Measurements from ENCODE around the gene MROH7. TPM values are rescaled to one million over a fixed set of nuclear protein-coding genes. Genes with fewer than 3 reads are reported as not detected.

Gene MROH7
- total and polyA plus RNA-seq, 9 of the 15 experiments (the other 6 are each of a cell fraction or from before 2014, with no cell fraction given), result not detected

- in situ Hi-C loops (cut with MboI), result no loop called here
- H3K9ac ChIP-seq (ENCODE audit: insufficient read depth in 1 of 2, low read depth in 2 of 2, low read length in 2 of 2), result no peak overlapping the region; a peak in 1 of 4 replicates
- DNase-seq (ENCODE audit: extremely low read depth in 1 of 4, low spot score in 3 of 4) (no peak), ATAC-seq (no peak; the same call in 2 of the 3 replicates), FAIRE-seq (no peak)
- H2AFZ ChIP-seq (ENCODE audit: low read depth, low read length), result no peak overlapping the region
- H4K20me1 ChIP-seq (replicated peaks; ENCODE audit: control insufficient read depth, insufficient read depth, low read length), result peaks cover 7% of the 10 kb centered on the region; the same call in 1 of the 2 replicates
- peaks cover 46 to 74% of the 10 kb centered on the region in 2 experiments for H3K27me3 ChIP-seq (ENCODE audit: control insufficient read depth in 2 of 2, insufficient read depth in 2 of 2, low read length in 2 of 2)
- WGBS (ENCODE audit: insufficient coverage, low coverage, missing lambda C conversion rate), result 8% methylated on average over 15 of the region's 18 CpGs
- CTCF ChIA-PET (ENCODE audit: low intra/inter-chr PET ratio), result no interaction called here
- H3K27ac ChIP-seq (ENCODE audit: extremely low read depth, low read depth, low read length), result no peak overlapping the region
- H3K4me2 ChIP-seq (ENCODE audit: insufficient read depth, low read length), result no peak overlapping the region
- H3K79me2 ChIP-seq (ENCODE audit: control insufficient read depth, insufficient read depth, low read length), result no peaks in the 10 kb centered on the region
- BruUV-seq (replicated peaks), result no TSS peak
- no peaks in the 10 kb centered on the region for H3K36me3 ChIP-seq (ENCODE audit: control insufficient read depth, insufficient read depth, low read length)
- H3K9me3 ChIP-seq (replicated peaks; ENCODE audit: control insufficient read depth, insufficient read depth, low read depth, low read length), result no peaks in the 10 kb centered on the region
- intact Hi-C loops (cut with micrococcal nuclease), result no loop called here
- H3K9me1 ChIP-seq (ENCODE audit: control insufficient read depth, insufficient read depth, low read length), result no peaks in the 10 kb centered on the region
- peaks cover 0 to 11% of the 10 kb centered on the region in 2 experiments; a peak in 2 of 5 replicates for H3K4me1 ChIP-seq (replicated peaks in 1 of 2; ENCODE audit: control insufficient read depth in 2 of 2, insufficient read depth in 2 of 2, low read length in 2 of 2)
- TF ChIP-seq OTX1 (CRISPR knock-in tag; IDR thresholded peaks at IDR 0.05) (no peak), ZFPM2 (CRISPR knock-in tag; IDR thresholded peaks at IDR 0.05) (no peak), NONO (IDR thresholded peaks at IDR 0.05; ENCODE audit: low read depth in 2 of 2, low read length in 1 of 2) (no peak)
- POLR2A ChIA-PET, result interaction anchor here (1.0 kb wide), 1 partner anchor 12 kb away, joined by 3 read pairs; no protein-coding TSS in a partner anchor
- H3K4me3 ChIP-seq, result no peak overlapping the region
Measured at GRCh38 chr1:54602554-54602953, 39.0 kb upstream of the MROH7 start.

GRCh38 chr1:54603241-54603640, 38.3 kb upstream of the MROH7 start:
- H2AFZ ChIP-seq (ENCODE audit: low read depth, low read length), result no peak overlapping the region
- peaks cover 7% of the 10 kb centered on the region; the same call in 1 of the 2 replicates for H4K20me1 ChIP-seq (replicated peaks; ENCODE audit: control insufficient read depth, insufficient read depth, low read length)
- no TSS peak for BruUV-seq (replicated peaks)
- ATAC-seq (no peak), DNase-seq (ENCODE audit: extremely low read depth in 1 of 4, low spot score in 3 of 4) (no peak), FAIRE-seq (no peak)
- H3K9ac ChIP-seq (ENCODE audit: insufficient read depth in 1 of 2, low read depth in 2 of 2, low read length in 2 of 2), result no peak overlapping the region
- no peaks in the 10 kb centered on the region for H3K9me3 ChIP-seq (replicated peaks; ENCODE audit: control insufficient read depth, insufficient read depth, low read depth, low read length)
- no peak overlapping the region for H3K27ac ChIP-seq (ENCODE audit: extremely low read depth, low read depth, low read length)
- 1% methylated on average over 6 of the region's 6 CpGs for WGBS (ENCODE audit: insufficient coverage, low coverage, missing lambda C conversion rate)
- TF ChIP-seq ESRRA (IDR thresholded peaks at IDR 0.05; ENCODE audit: borderline replicate concordance, low read depth), result peak; percentile 79
- no peak for TF ChIP-seq CC2D1A (IDR thresholded peaks at IDR 0.05)
- no peaks in the 10 kb centered on the region for H3K36me3 ChIP-seq (ENCODE audit: control insufficient read depth, insufficient read depth, low read length)
- H3K4me3 ChIP-seq, result no peak overlapping the region
- CTCF ChIA-PET (ENCODE audit: low intra/inter-chr PET ratio), result no interaction called here
- intact Hi-C loops (cut with micrococcal nuclease), result no loop called here
- no peak overlapping the region for H3K4me2 ChIP-seq (ENCODE audit: insufficient read depth, low read length)
- in situ Hi-C loops (cut with MboI), result no loop called here
- no peaks in the 10 kb centered on the region for H3K79me2 ChIP-seq (ENCODE audit: control insufficient read depth, insufficient read depth, low read length)
- no peaks in the 10 kb centered on the region for H3K9me1 ChIP-seq (ENCODE audit: control insufficient read depth, insufficient read depth, low read length)
- H3K4me1 ChIP-seq (replicated peaks in 1 of 2; ENCODE audit: control insufficient read depth in 2 of 2, insufficient read depth in 2 of 2, low read length in 2 of 2), result peaks cover 0 to 16% of the 10 kb centered on the region in 2 experiments; a peak in 2 of 5 replicates
- POLR2A ChIA-PET, result interaction anchor here (0.6 to 1.5 kb wide), 4 partner anchors 8 to 1415 kb away, joined by 3 read pairs; no protein-coding TSS in a partner anchor
- peaks cover 46 to 78% of the 10 kb centered on the region in 2 experiments for H3K27me3 ChIP-seq (ENCODE audit: control insufficient read depth in 2 of 2, insufficient read depth in 2 of 2, low read length in 2 of 2)
